ENCODE results near the gene RILPL2.
"Not testable (repeated sequence)": the region's sequence is repeated elsewhere in the genome, so short reads cannot be mapped to it uniquely, and the experiment has no call there.

Gene RILPL2

GRCh38 chr12:123435636-123436016 lies 858 bp downstream of the RILPL2 start:
- H3K4me1 Mint-ChIP-seq = peaks cover 53% of the 10 kb centered on the region
- DNase-seq (no peak), ATAC-seq (no peak)
- H3K27me3 Mint-ChIP-seq = no peaks in the 10 kb centered on the region
- peaks cover 32% of the 10 kb centered on the region for H3K36me3 Mint-ChIP-seq (ENCODE audit: low read depth)
- peak overlapping the region; percentile 99 for H3K4me3 Mint-ChIP-seq
- peak overlapping the region; percentile 99 for H3K27ac Mint-ChIP-seq
- H3K9me3 Mint-ChIP-seq = no peaks in the 10 kb centered on the region

GRCh38 chr12:123433615-123434014 lies 2.9 kb downstream of the RILPL2 start:
- no peaks in the 10 kb centered on the region for H3K27me3 Mint-ChIP-seq
- H3K36me3 Mint-ChIP-seq (ENCODE audit: low read depth) = peaks cover 44% of the 10 kb centered on the region
- H3K9me3 Mint-ChIP-seq = no peaks in the 10 kb centered on the region
- ATAC-seq (no peak), DNase-seq (no peak)
- H3K27ac Mint-ChIP-seq = peak overlapping the region; percentile 91
- peaks cover 58% of the 10 kb centered on the region for H3K4me1 Mint-ChIP-seq
- peak overlapping the region; percentile 99 for H3K4me3 Mint-ChIP-seq

- not testable (repeated sequence) for H3K27me3 Mint-ChIP-seq, H3K9me3 Mint-ChIP-seq
- ATAC-seq (peak; percentile 20), DNase-seq (peak; percentile 43)
- Mint-ChIP-seq H3K36me3 (ENCODE audit: low read depth) (peaks cover 52% of the 10 kb centered on the region), H3K4me1 (peaks cover 64% of the 10 kb centered on the region), H3K27ac (peak overlapping the region; percentile 91), H3K4me3 (peak overlapping the region; percentile 99)
These were observed 4.3 kb downstream of the RILPL2 start for GRCh38 chr12:123431951-123432817.

DNA sequence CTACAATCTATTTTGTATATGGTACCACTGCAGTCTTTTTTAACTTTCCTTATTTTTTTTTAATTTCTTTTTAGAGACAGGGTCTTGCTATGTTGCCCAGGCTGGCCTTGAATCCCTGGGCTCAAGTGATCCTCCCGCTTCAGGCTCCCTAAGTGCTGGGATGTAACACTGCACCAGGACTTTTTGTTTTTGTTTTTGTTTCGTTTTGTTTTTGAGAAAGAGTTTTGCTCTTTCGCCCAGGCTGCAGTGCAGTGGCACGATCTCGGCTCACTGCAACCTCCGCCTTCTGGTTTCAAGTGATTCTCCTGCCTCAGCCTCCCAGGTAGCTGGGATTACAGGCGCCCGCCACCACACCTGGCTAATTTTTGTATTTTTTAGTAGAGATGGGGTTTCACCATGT lies 7.4 kb downstream of the RILPL2 start:
- H3K36me3 Mint-ChIP-seq (ENCODE audit: low read depth) = peaks cover 58% of the 10 kb centered on the region
- peaks cover 56% of the 10 kb centered on the region for H3K4me1 Mint-ChIP-seq
- not testable (repeated sequence) for ATAC-seq, H3K27me3 Mint-ChIP-seq, H3K9me3 Mint-ChIP-seq, DNase-seq, H3K4me3 Mint-ChIP-seq
- peak overlapping the region; percentile 75 for H3K27ac Mint-ChIP-seq

DNA sequence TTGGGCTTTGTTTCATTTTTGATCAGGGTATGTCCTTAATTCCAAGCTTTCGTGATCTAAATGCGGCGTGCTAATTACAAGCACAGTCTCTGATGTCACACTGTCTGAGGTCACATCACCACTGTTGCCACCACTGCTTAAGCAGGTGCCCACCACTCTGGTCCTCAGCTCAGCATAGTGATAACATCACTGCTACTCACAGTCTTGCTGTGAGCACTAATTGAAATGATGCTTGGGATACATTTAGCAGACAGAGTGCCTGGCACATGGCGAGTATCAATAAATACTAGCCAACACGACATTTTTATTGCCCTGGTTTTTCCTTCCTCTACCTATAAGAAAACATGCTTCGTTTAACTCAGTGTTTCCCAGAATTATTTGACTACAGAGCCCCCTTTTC lies 7.9 kb downstream of the RILPL2 start:
- Mint-ChIP-seq H3K4me1 (peaks cover 51% of the 10 kb centered on the region), H3K27ac (peak overlapping the region; percentile 75), H3K36me3 (ENCODE audit: low read depth) (peaks cover 57% of the 10 kb centered on the region), H3K4me3 (no peak overlapping the region), H3K9me3 (no peaks in the 10 kb centered on the region), H3K27me3 (no peaks in the 10 kb centered on the region)
- DNase-seq = no peak
- ATAC-seq = no peak

DNA sequence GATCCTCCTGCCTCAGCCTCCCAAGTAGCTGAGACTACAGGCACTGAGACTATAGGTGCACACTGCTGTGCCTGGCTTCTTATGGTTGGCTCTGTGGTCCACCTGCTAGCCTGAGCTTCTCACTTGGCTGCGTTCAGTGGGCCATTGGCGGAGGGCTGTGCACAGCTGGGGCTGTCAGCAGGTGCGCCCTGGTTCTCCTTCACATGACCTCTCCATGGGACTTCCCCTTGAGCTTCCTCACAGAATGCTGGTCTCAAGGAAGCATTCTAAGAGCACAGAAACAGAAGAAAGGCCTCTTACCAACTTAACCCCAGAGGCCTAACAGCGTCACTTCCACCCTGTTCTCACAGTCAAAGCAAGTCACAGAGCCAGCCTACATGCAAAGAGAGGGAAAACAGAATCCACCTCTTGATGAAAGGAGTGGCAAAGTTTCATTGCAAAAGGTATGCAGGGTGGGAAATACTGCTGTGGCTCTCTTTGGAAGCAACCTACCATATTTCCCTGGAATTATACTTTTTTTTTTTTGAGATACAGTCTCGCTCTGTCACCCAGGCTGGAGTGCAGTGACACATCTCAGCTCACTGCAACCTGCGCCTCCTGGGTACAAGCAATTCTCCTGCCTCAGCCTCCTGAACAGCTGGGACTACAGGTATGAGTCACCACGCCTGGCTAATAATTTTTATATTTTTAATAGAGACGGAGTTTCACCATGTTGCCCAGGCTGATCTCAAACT lies 9.3 kb downstream of the RILPL2 start:
- ATAC-seq (peak; percentile 78), DNase-seq (peak; percentile 18)
- peaks cover 37% of the 10 kb centered on the region for H3K4me1 Mint-ChIP-seq
- peak overlapping the region; percentile 75 for H3K27ac Mint-ChIP-seq
- H3K27me3 Mint-ChIP-seq = no peaks in the 10 kb centered on the region
- H3K9me3 Mint-ChIP-seq = no peaks in the 10 kb centered on the region
- H3K36me3 Mint-ChIP-seq (ENCODE audit: low read depth) = peaks cover 57% of the 10 kb centered on the region
- H3K4me3 Mint-ChIP-seq = no peak overlapping the region

- Mint-ChIP-seq H3K27me3 (no peaks in the 10 kb centered on the region), H3K4me3 (no peak overlapping the region), H3K36me3 (ENCODE audit: low read depth) (peaks cover 50% of the 10 kb centered on the region), H3K4me1 (no peaks in the 10 kb centered on the region), H3K9me3 (no peaks in the 10 kb centered on the region), H3K27ac (no peak overlapping the region)
- no peak for ATAC-seq
- DNase-seq = no peak
These were observed 15.2 kb downstream of the RILPL2 start for GRCh38 chr12:123421314-123421713.

GRCh38 chr12:123410041-123410412 lies 26.5 kb downstream of the RILPL2 start:
- no peaks in the 10 kb centered on the region for H3K9me3 Mint-ChIP-seq
- H3K36me3 Mint-ChIP-seq (ENCODE audit: low read depth) = peaks cover 29% of the 10 kb centered on the region
- no peak overlapping the region for H3K27ac Mint-ChIP-seq
- H3K4me1 Mint-ChIP-seq = no peaks in the 10 kb centered on the region
- no peak for DNase-seq
- no peak overlapping the region for H3K4me3 Mint-ChIP-seq
- no peaks in the 10 kb centered on the region for H3K27me3 Mint-ChIP-seq
- ATAC-seq = no peak

- not testable (repeated sequence) for DNase-seq, H3K4me3 Mint-ChIP-seq, H3K27me3 Mint-ChIP-seq, ATAC-seq, H3K9me3 Mint-ChIP-seq, H3K4me1 Mint-ChIP-seq
- H3K36me3 Mint-ChIP-seq (ENCODE audit: low read depth) = peaks cover 26% of the 10 kb centered on the region
- H3K27ac Mint-ChIP-seq = peak overlapping the region; percentile 18
These were observed 27.0 kb downstream of the RILPL2 start for GRCh38 chr12:123409284-123410040.

DNA sequence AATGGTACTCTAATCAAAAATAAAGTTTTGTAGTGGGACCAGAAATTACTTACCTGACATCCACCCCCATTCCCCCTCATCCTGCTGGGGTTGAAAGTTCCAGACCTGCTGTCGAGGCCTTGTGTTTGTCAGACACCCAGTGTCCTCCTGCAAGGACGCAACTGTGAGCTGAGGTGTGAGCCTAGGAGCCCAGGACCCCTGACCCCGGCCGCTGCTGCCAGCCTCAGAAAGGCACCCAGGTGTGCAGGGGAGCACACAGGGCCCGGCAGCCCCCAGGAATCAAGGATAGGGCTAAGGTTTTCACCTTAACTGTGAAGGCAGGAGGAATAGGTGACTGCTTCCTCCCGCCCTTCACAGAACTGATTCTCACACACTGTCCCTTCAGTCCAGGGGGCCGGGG lies 27.9 kb downstream of the RILPL2 start:
- H3K27ac Mint-ChIP-seq, DNase-seq, H3K9me3 Mint-ChIP-seq, H3K27me3 Mint-ChIP-seq, H3K4me3 Mint-ChIP-seq, H3K4me1 Mint-ChIP-seq, ATAC-seq: not testable (repeated sequence)
- peaks cover 27% of the 10 kb centered on the region for H3K36me3 Mint-ChIP-seq (ENCODE audit: low read depth)

DNA sequence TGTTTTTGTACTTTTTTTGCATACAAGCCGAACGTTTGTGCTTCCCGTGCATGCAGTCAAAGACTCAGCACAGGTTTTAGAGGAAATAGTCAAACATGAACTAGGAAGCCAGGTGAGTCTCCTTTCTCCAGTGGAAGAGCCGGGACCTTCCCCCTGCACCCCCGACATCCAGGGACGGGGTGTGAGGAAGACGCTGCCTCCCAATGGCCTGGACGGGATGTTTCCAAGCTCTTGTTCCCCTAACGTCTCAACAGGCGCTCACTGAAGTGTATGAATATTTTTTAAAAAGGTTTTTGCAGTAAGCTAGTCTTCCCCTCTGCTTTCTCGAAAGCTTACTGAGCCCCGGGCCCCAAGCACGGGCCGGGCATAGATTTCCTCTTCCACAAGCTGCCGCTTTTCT lies 28.6 kb downstream of the RILPL2 start:
- not testable (repeated sequence) for H3K9me3 Mint-ChIP-seq, DNase-seq, H3K4me1 Mint-ChIP-seq, ATAC-seq, H3K4me3 Mint-ChIP-seq, H3K27ac Mint-ChIP-seq, H3K27me3 Mint-ChIP-seq
- H3K36me3 Mint-ChIP-seq (ENCODE audit: low read depth) = peaks cover 28% of the 10 kb centered on the region

- H3K4me3 Mint-ChIP-seq, ATAC-seq, H3K4me1 Mint-ChIP-seq, H3K27me3 Mint-ChIP-seq, DNase-seq, H3K9me3 Mint-ChIP-seq: not testable (repeated sequence)
- Mint-ChIP-seq H3K27ac (peak overlapping the region; percentile 19), H3K36me3 (ENCODE audit: low read depth) (peaks cover 28% of the 10 kb centered on the region)
These were observed 29.2 kb downstream of the RILPL2 start for GRCh38 chr12:123407269-123407668.

DNA sequence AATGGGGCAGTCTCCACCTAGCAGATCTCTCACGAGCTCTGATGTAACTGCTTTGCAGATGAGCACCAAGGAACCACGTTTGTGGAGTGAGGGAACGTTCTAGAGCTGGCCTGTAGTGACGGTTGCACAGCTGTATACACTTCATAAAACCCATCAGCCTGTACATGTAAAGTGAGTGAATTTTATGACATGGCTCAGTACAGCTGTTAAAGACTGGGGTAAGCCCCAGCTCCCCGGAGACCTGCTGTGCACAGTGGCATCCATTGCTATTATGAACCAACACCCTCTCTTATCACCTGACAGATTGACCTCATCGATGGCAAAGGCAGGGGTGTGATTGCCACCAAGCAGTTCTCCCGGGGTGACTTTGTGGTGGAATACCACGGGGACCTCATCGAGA lies 31.9 kb downstream of the RILPL2 start:
- Mint-ChIP-seq H3K4me3 (no peak overlapping the region), H3K4me1 (no peaks in the 10 kb centered on the region), H3K27me3 (no peaks in the 10 kb centered on the region), H3K36me3 (ENCODE audit: low read depth) (peaks cover 22% of the 10 kb centered on the region), H3K27ac (no peak overlapping the region), H3K9me3 (no peaks in the 10 kb centered on the region)
- ATAC-seq (peak; percentile 39), DNase-seq (no peak)

DNA sequence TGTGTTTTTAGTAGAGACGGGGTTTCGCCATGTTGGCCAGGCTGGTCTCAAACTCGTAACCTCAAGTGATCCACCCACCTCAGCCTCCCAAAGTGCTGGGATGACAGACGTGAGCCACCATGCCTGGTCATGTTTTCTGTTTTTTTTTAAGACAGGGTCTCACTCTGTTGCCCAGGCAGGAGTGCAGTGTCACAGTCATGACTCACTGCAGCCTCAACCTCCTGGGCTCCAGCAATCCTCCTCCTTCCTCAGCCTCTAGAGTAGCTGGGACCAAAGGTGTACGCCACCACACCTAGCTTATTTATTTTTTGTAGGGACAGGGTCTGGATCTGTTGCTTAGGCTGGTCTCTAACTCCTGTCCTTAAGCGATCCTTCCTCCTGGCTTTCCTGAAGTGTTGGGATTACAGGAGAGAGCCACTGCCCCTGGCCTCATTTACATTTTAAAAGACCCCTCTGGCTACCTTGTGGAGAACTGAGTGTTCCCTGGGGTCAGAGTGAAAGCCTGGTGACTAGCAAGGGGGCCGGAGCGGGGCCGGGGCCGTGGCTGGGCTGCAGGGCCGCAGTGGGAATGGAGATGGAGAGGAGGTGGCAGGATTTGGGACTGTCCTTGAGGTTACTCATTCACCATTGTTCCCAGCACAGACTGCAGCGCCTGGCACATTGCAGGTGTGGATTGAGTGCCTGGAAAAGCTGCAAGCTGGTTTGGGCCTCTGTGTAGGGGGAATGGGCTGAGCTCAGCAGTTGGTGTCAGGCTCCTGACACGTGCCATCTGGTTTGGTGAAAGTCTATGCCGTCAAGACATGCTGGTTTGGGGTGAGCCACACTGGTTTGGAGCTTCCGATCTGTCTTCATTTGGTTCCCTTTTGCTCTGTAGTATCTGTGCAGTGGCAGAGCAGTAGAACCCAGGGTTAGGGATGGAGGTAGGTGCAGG lies 34.5 kb downstream of the RILPL2 start:
- H3K27ac Mint-ChIP-seq = no peak overlapping the region
- DNase-seq (no peak), ATAC-seq (no peak)
- peaks cover 21% of the 10 kb centered on the region for H3K36me3 Mint-ChIP-seq (ENCODE audit: low read depth)
- no peak overlapping the region for H3K4me3 Mint-ChIP-seq
- no peaks in the 10 kb centered on the region for H3K4me1 Mint-ChIP-seq
- no peaks in the 10 kb centered on the region for H3K9me3 Mint-ChIP-seq
- no peaks in the 10 kb centered on the region for H3K27me3 Mint-ChIP-seq
